ENCODE results near the gene ATOH7. TPM values are rescaled to one million over a fixed set of nuclear protein-coding genes. Genes with fewer than 3 reads are reported as not detected.
"Not testable (repeated sequence)": the region's sequence is repeated elsewhere in the genome, so short reads cannot be mapped to it uniquely, and the experiment has no call there.

ATOH7 gene
- total RNA-seq, 1 experiment from 2014 or later: 0.11 TPM

GRCh38 chr10:68237173-68237572, 5.3 kb upstream of the ATOH7 start:
- DNase-seq (ENCODE audit: low read depth): no peak

GRCh38 chr10:68235581-68235980, 3.7 kb upstream of the ATOH7 start:
- no peak for DNase-seq (ENCODE audit: low read depth)

- DNase-seq (ENCODE audit: low read depth): no peak
Observed at GRCh38 chr10:68235111-68235510, 3.2 kb upstream of the ATOH7 start.

GRCh38 chr10:68233046-68233445, 1.1 kb upstream of the ATOH7 start:
- DNase-seq (ENCODE audit: low read depth): no peak

- peak; percentile 74 for DNase-seq (ENCODE audit: low read depth)
Observed at GRCh38 chr10:68231106-68231816, 652 bp downstream of the ATOH7 start.

- no peak for DNase-seq (ENCODE audit: low read depth)
Observed at GRCh38 chr10:68230268-68230667, 1.6 kb downstream of the ATOH7 start.

GRCh38 chr10:68224810-68225209, 7.1 kb downstream of the ATOH7 start:
- peak; percentile 59 for DNase-seq (ENCODE audit: low read depth)

- DNase-seq (ENCODE audit: low read depth): no peak
Observed at GRCh38 chr10:68223535-68224165, 8.3 kb downstream of the ATOH7 start.

GRCh38 chr10:68222391-68222790, 9.5 kb downstream of the ATOH7 start:
- no peak for DNase-seq (ENCODE audit: low read depth)

- no peak for DNase-seq (ENCODE audit: low read depth)
Observed at GRCh38 chr10:68221196-68221595, 10.7 kb downstream of the ATOH7 start.

- no peak for DNase-seq (ENCODE audit: low read depth)
Observed at GRCh38 chr10:68218786-68219185, 13.1 kb downstream of the ATOH7 start.

- DNase-seq (ENCODE audit: low read depth): peak; percentile 29
Observed at GRCh38 chr10:68212721-68213352, 19.1 kb downstream of the ATOH7 start.

GRCh38 chr10:68211669-68212068, 20.2 kb downstream of the ATOH7 start:
- no peak for DNase-seq (ENCODE audit: low read depth)

- peak; percentile 45 for DNase-seq (ENCODE audit: low read depth)
Observed at GRCh38 chr10:68208424-68209042, 23.4 kb downstream of the ATOH7 start.

- DNase-seq (ENCODE audit: low read depth): peak; percentile 46
Observed at GRCh38 chr10:68202960-68203353, 29.0 kb downstream of the ATOH7 start.

- DNase-seq (ENCODE audit: low read depth): no peak
Observed at GRCh38 chr10:68196701-68197100, 35.2 kb downstream of the ATOH7 start.

GRCh38 chr10:68195776-68196175, 36.1 kb downstream of the ATOH7 start:
- not testable (repeated sequence) for DNase-seq (ENCODE audit: low read depth)

- DNase-seq (ENCODE audit: low read depth): no peak
Observed at GRCh38 chr10:68194290-68194689, 37.6 kb downstream of the ATOH7 start.

- peak; percentile 30 for DNase-seq (ENCODE audit: low read depth)
Observed at GRCh38 chr10:68192113-68192512, 39.8 kb downstream of the ATOH7 start.

- no peak for DNase-seq (ENCODE audit: low read depth)
Observed at GRCh38 chr10:68188835-68189234, 43.1 kb downstream of the ATOH7 start.

- DNase-seq (ENCODE audit: low read depth): no peak
Observed at GRCh38 chr10:68185085-68185484, 46.8 kb downstream of the ATOH7 start.

GRCh38 chr10:68184546-68184945, 47.4 kb downstream of the ATOH7 start:
- peak; percentile 68 for DNase-seq (ENCODE audit: low read depth)

Measured in LHCN-M2 (cell line).